ENCODE measurements around the gene PLLP.
"Not testable (repeated sequence)": the region's sequence is repeated elsewhere in the genome, so short reads cannot be mapped to it uniquely, and the experiment has no call there.

The PLLP gene

GRCh38 chr16:57301126-57301817 is 16.8 kb upstream of the PLLP start:
- DNase-seq: no peak

GRCh38 chr16:57300387-57301125 is 16.1 kb upstream of the PLLP start:
- DNase-seq: peak; percentile 100

- peak; percentile 95 for DNase-seq
Measured at GRCh38 chr16:57299719-57300386, 15.4 kb upstream of the PLLP start.

- DNase-seq: peak; percentile 92
Measured at GRCh38 chr16:57299009-57299718, 14.7 kb upstream of the PLLP start.

GRCh38 chr16:57297856-57298255 is 13.4 kb upstream of the PLLP start:
- peak; percentile 32 for DNase-seq

GRCh38 chr16:57289391-57290257 is 5.2 kb upstream of the PLLP start:
- DNase-seq: no peak

- no peak for DNase-seq
Measured at GRCh38 chr16:57285379-57285778, 907 bp upstream of the PLLP start.

- no peak for DNase-seq
Measured at GRCh38 chr16:57284952-57285363, 486 bp upstream of the PLLP start.

GRCh38 chr16:57283959-57284208 is 588 bp downstream of the PLLP start:
- DNase-seq: no peak

GRCh38 chr16:57283214-57283958 is 1.1 kb downstream of the PLLP start:
- no peak for DNase-seq

- DNase-seq: no peak
Measured at GRCh38 chr16:57282510-57283213, 1.8 kb downstream of the PLLP start.

- DNase-seq: no peak
Measured at GRCh38 chr16:57281791-57282190, 2.7 kb downstream of the PLLP start.

GRCh38 chr16:57279780-57280638 is 4.5 kb downstream of the PLLP start:
- no peak for DNase-seq

- DNase-seq: no peak
Measured at GRCh38 chr16:57278494-57278893, 6.0 kb downstream of the PLLP start.

- peak; percentile 83 for DNase-seq
Measured at GRCh38 chr16:57277586-57277985, 6.9 kb downstream of the PLLP start.

GRCh38 chr16:57276596-57276995 is 7.9 kb downstream of the PLLP start:
- peak; percentile 21 for DNase-seq

- not testable (repeated sequence) for DNase-seq
Measured at GRCh38 chr16:57275946-57276345, 8.5 kb downstream of the PLLP start.

- DNase-seq: no peak
Measured at GRCh38 chr16:57273826-57274225, 10.6 kb downstream of the PLLP start.

GRCh38 chr16:57273359-57273758 is 11.1 kb downstream of the PLLP start:
- DNase-seq: no peak

- DNase-seq: no peak
Measured at GRCh38 chr16:57271867-57272495, 12.5 kb downstream of the PLLP start.
